ENCODE measurements around the gene PLSCR3.

The PLSCR3 gene

DNA sequence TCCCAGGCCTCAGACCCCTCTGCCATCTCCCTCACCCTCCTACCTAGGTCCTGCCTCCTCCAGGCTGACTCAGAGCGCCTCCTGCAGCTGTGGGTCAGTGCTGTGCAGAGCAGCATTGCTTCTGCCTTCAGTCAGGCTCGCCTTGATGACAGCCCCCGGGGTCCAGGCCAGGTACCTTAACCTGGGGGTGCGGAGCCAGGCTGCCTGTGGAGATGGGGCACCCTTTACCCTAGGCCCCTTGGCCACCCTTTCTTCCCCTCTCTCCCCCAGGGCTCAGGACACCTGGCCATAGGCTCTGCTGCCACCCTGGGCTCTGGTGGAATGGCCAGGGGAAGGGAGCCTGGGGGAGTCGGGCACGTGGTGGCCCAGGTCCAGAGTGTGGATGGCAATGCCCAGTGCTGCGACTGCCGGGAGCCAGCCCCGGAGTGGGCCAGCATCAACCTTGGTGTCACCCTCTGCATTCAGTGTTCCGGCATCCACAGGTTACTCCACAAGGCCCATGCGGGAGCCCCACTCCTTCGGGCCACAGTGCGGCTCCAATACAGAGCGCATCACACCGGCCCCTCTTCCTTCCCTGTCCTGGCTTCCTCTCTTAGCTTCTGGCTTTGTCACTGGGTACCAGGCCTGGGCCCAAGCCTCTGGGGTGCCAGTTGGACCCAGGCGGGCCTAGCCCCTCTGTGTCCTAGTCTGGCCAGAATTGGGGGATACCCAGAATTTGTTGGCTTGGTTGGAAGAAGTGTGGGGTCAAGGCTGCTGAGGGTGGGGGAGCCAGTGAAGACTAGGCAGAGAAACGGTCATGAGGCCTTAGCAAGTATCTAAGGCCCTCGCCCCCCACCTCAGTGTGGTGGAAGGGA, 47.3 kb downstream of the PLSCR3 start:
- no peak for DNase-seq

- no peak for DNase-seq
These were observed 51.1 kb downstream of the PLSCR3 start for GRCh38 chr17:7343250-7343649.

GRCh38 chr17:7341842-7342241, 52.5 kb downstream of the PLSCR3 start:
- no peak for DNase-seq

DNA sequence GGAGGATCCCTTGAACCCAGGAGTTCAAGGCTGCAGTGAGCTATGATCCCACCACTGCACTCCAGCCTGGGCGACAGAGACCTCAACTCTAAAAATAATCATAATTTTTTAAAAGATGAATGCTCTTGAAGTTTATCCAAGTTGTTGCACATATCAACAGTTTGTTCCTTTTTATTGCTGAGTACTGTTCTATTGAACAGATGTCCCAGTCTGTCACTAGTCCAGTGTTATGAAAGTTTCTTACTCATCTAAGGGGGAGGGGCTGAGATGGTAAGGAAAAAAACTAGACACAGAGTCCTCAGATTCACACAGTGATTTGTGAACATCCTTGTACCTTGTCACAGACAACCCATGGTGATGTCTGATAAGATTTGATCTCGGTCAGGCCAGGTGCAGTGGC, 54.1 kb downstream of the PLSCR3 start:
- DNase-seq: no peak
